SU-DHL-6 (cell line): ENCODE data around the gene DCAF17.

Source experiments
- EZH2phosphoT487 ChIP-seq: fragments of 200-600 bp; sonication (generic), shearing (Covaris generic); conservative IDR thresholded peaks from 2 replicates; pipeline ENCODE4 v1.6.1; 2018; ENCODE audit warnings: mild to moderate bottlenecking, antibody characterized with exemption, low read length, moderate library complexity, mixed read lengths
- TF ChIP-seq, protein P1 (sequence below): fragments of 200-600 bp; sonication (generic); IDR thresholded peaks from one replicate; pipeline ENCODE4 v1.5.1; 2017; ENCODE audit warnings: antibody characterized with exemption, mild to moderate bottlenecking, low read length, moderate library complexity; ENCODE audit not compliant: insufficient read depth, poor library complexity, severe bottlenecking

- TF ChIP-seq, protein P1, sequence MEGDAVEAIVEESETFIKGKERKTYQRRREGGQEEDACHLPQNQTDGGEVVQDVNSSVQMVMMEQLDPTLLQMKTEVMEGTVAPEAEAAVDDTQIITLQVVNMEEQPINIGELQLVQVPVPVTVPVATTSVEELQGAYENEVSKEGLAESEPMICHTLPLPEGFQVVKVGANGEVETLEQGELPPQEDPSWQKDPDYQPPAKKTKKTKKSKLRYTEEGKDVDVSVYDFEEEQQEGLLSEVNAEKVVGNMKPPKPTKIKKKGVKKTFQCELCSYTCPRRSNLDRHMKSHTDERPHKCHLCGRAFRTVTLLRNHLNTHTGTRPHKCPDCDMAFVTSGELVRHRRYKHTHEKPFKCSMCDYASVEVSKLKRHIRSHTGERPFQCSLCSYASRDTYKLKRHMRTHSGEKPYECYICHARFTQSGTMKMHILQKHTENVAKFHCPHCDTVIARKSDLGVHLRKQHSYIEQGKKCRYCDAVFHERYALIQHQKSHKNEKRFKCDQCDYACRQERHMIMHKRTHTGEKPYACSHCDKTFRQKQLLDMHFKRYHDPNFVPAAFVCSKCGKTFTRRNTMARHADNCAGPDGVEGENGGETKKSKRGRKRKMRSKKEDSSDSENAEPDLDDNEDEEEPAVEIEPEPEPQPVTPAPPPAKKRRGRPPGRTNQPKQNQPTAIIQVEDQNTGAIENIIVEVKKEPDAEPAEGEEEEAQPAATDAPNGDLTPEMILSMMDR: no peak
- no peak for TF ChIP-seq EZH2phosphoT487
Observed at GRCh38 chr2:171485116-171485515, 51.1 kb downstream of the DCAF17 start.
